Measurements from ENCODE around the gene H3-3A. TPM values are rescaled to one million over a fixed set of nuclear protein-coding genes. Genes with fewer than 3 reads are reported as not detected.
A peak's percentile ranks its signal among the peaks of the same experiment; 100 is the strongest.

The H3-3A gene
- polyA plus RNA-seq, 3 donors, result 961 to 1,826 (median 1,812) TPM

DNA sequence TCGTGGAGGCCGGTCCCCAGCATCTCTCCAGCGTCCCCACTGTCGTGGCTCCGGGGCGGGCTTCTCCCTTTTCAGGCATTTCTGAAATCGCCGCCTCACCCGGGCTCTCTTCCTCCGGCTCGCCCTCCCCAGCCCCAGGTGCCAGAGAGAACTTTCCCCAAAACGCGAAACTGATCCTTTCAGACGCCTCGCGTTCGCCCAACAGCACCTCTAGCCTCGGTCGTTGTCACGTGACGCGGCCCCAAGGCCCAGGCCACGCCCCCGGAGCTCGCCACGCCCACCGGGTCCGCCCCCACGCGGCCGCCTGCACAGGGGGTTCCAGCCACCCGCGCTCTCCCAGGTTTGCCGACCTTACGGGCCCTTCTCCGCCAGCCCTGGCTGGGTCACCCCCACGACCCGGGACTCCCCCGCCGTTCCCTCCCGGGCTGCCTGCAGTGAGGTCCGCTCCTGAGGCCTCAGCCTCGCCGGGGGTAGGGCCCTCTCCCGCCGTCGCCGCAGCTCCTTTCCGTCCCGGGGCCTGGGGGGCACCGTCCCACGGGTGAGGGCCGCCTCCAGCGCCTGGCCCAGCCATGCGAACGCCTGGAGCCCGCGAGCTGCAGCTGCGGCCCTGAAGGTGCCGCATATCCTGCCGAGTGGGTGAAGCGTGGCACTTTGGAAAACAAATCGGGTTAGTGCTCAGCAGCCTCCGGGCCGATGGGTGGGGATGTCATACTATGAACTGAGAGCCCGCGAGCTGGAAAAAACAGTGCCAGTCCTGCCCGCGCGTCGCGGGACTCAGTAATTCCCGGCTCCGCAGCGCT, 21.0 kb downstream of the H3-3A start:
- DNase-seq, result peak; percentile 66 to 79 (median 78)
- peaks cover 0 to 6% of the 10 kb centered on the region in 2 donors for H3K27me3 ChIP-seq (ENCODE audit: control insufficient read depth in 2 of 2, insufficient read depth in 2 of 2, low read length in 2 of 2)
- peak overlapping the region; percentile 61 for H3K9ac ChIP-seq (ENCODE audit: insufficient read depth, low read length, poor library complexity, severe bottlenecking)
- Mint-ChIP-seq H3K27me3 (ENCODE audit: low read depth in 3 of 3) (peaks cover 10 to 31% (median 17%) of the 10 kb centered on the region in 3 donors), H3K27ac (peak overlapping the region in 6 of 7 donors; percentile 56 to 88 (median 78)), H3K4me1 (peaks cover 8% of the 10 kb centered on the region), H3K4me3 (peak overlapping the region; percentile 96 to 97), H3K9me3 (peaks cover 0 to 2% (median 0%) of the 10 kb centered on the region in 7 donors), H3K36me3 (no peaks in the 10 kb centered on the region)
- H2AFZ ChIP-seq (ENCODE audit: insufficient read depth, low read depth, low read length, poor library complexity, severe bottlenecking), result peak overlapping the region; percentile 99
- peak overlapping the region; percentile 42 to 81 (median 60) for H3K4me3 ChIP-seq (replicated peaks in 1 of 3; ENCODE audit: low read depth in 2 of 3, low read length in 3 of 3)
- peak overlapping the region; percentile 99 for H3K4me2 ChIP-seq (replicated peaks; ENCODE audit: extremely low read depth, low read length, poor library complexity, severe bottlenecking)
- H3K27ac ChIP-seq (ENCODE audit: low read depth in 1 of 2, low read length in 2 of 2), result no peak overlapping the region
- peaks cover 11 to 17% of the 10 kb centered on the region in 2 donors for H3K4me1 ChIP-seq (ENCODE audit: control insufficient read depth in 1 of 2, insufficient read depth in 2 of 2, low read length in 2 of 2)
- H3K36me3 ChIP-seq (replicated peaks in 1 of 2; ENCODE audit: control insufficient read depth in 1 of 2, insufficient read depth in 2 of 2, low read length in 2 of 2), result no peaks in the 10 kb centered on the region
- no peaks in the 10 kb centered on the region for H3K79me2 ChIP-seq (ENCODE audit: insufficient read depth, low read length)
- no peaks in the 10 kb centered on the region for H4K20me1 ChIP-seq (ENCODE audit: insufficient read depth, low read length)
- intact Hi-C loops (cut with micrococcal nuclease), result loop anchor here in 1 of 2 donors (5.0 kb wide), 1 partner anchor 39 kb away; no protein-coding TSS in a partner anchor
- WGBS (ENCODE audit: insufficient coverage), result under 1% methylated on average over 71 of the region's 75 CpGs
- H3K9me3 ChIP-seq (replicated peaks in 1 of 2; ENCODE audit: control insufficient read depth in 1 of 2, insufficient read depth in 1 of 2, low read length in 2 of 2), result no peaks in the 10 kb centered on the region
- TF ChIP-seq, protein P1, sequence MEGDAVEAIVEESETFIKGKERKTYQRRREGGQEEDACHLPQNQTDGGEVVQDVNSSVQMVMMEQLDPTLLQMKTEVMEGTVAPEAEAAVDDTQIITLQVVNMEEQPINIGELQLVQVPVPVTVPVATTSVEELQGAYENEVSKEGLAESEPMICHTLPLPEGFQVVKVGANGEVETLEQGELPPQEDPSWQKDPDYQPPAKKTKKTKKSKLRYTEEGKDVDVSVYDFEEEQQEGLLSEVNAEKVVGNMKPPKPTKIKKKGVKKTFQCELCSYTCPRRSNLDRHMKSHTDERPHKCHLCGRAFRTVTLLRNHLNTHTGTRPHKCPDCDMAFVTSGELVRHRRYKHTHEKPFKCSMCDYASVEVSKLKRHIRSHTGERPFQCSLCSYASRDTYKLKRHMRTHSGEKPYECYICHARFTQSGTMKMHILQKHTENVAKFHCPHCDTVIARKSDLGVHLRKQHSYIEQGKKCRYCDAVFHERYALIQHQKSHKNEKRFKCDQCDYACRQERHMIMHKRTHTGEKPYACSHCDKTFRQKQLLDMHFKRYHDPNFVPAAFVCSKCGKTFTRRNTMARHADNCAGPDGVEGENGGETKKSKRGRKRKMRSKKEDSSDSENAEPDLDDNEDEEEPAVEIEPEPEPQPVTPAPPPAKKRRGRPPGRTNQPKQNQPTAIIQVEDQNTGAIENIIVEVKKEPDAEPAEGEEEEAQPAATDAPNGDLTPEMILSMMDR (IDR thresholded peaks at IDR 0.05), result no peak

DNA sequence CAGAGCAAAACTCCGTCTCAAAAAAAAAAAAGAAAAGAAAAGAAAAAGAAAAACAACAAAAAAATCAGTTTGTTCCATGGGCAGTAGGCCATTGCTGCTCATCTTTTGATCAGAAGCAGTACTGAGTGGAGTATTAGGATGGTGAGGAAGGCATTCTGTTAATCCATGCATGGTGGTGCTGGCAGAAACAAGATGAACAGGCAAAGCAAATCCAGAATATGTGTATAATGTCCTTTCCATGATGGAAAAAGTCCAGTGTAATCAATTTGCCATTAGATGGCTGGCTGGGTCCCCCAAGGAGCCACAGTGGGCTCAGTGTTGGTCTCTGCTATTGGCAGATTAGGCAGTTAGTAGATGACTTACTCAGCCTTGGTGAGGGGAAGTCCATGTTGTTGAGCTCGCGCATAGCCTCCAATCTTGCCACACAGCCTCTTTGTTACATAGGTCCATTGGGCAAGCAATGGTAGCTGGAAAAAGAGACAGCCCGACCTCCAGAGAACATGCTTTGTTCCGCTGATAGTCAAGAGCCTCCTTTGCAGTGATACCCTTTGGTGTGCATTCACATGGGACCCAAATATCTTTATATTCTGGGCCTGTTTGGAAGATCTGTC, 23.3 kb downstream of the H3-3A start:
- no peak overlapping the region for H3K27ac Mint-ChIP-seq
- 93% methylated on average over 2 of the region's 5 CpGs for WGBS (ENCODE audit: insufficient coverage)
- peaks cover 8% of the 10 kb centered on the region for H3K4me1 Mint-ChIP-seq

More for the DNA sequence above, 23.3 kb downstream of the H3-3A start:
- TF ChIP-seq, protein P1 (IDR thresholded peaks at IDR 0.05), result no peak
- no peaks in the 10 kb centered on the region for H3K79me2 ChIP-seq (ENCODE audit: insufficient read depth, low read length)
- peaks cover 0 to 6% of the 10 kb centered on the region in 2 donors for H3K27me3 ChIP-seq (ENCODE audit: control insufficient read depth in 2 of 2, insufficient read depth in 2 of 2, low read length in 2 of 2)
- peaks cover 0 to 2% (median 0%) of the 10 kb centered on the region in 7 donors for H3K9me3 Mint-ChIP-seq
- H4K20me1 ChIP-seq (ENCODE audit: insufficient read depth, low read length), result no peaks in the 10 kb centered on the region
- intact Hi-C loops (cut with micrococcal nuclease), result no loop called here
- H3K9me3 ChIP-seq (replicated peaks in 1 of 2; ENCODE audit: control insufficient read depth in 1 of 2, insufficient read depth in 1 of 2, low read length in 2 of 2), result no peaks in the 10 kb centered on the region
- no peak overlapping the region for H3K9ac ChIP-seq (ENCODE audit: insufficient read depth, low read length, poor library complexity, severe bottlenecking)
- no peak overlapping the region for H3K4me2 ChIP-seq (replicated peaks; ENCODE audit: extremely low read depth, low read length, poor library complexity, severe bottlenecking)
- H3K4me3 Mint-ChIP-seq, result no peak overlapping the region
- H2AFZ ChIP-seq (ENCODE audit: insufficient read depth, low read depth, low read length, poor library complexity, severe bottlenecking), result no peak overlapping the region
- H3K4me3 ChIP-seq (replicated peaks in 1 of 3; ENCODE audit: low read depth in 2 of 3, low read length in 3 of 3), result no peak overlapping the region
- no peak overlapping the region for H3K27ac ChIP-seq (ENCODE audit: low read depth in 1 of 2, low read length in 2 of 2)
- peak in 1 of 3 donors; percentile 40 for DNase-seq
- H3K36me3 Mint-ChIP-seq, result no peaks in the 10 kb centered on the region
- peaks cover 11 to 17% of the 10 kb centered on the region in 2 donors for H3K4me1 ChIP-seq (ENCODE audit: control insufficient read depth in 1 of 2, insufficient read depth in 2 of 2, low read length in 2 of 2)
- H3K27me3 Mint-ChIP-seq (ENCODE audit: low read depth in 3 of 3), result peaks cover 7 to 32% (median 17%) of the 10 kb centered on the region in 3 donors
- no peaks in the 10 kb centered on the region for H3K36me3 ChIP-seq (replicated peaks in 1 of 2; ENCODE audit: control insufficient read depth in 1 of 2, insufficient read depth in 2 of 2, low read length in 2 of 2)

Data from CD14-positive monocyte (primary cell).